SK-N-MC (cell line): ENCODE measurements around the gene RC3H2.
A peak's percentile ranks its signal among the peaks of the same experiment; 100 is the strongest.
"Not testable (repeated sequence)": the region's sequence is repeated elsewhere in the genome, so short reads cannot be mapped to it uniquely, and the experiment has no call there.

Source experiments
- DNase-seq: peaks from one replicate; pipeline ENCODE4 v3.0.0-alpha.2; 2011; ENCODE audit warnings: low read depth, low spot score
- H3K27ac ChIP-seq: fragments of 200-600 bp; sonication (generic); 2 replicates; pipeline ENCODE4 v1.5.1; 2016; ENCODE audit warnings: mixed run types
- H3K36me3 ChIP-seq: fragments of 200-600 bp; sonication (generic); 2 replicates; pipeline ENCODE4 v1.6.1; 2017; ENCODE audit warnings: antibody characterized with exemption, low read length, mixed read lengths; ENCODE audit not compliant: insufficient read depth
- H3K4me3 ChIP-seq: fragments of 200-600 bp; sonication (generic); 2 replicates; pipeline ENCODE4 v1.5.1; 2016
- H3K9ac ChIP-seq: fragments of 200-600 bp; sonication (generic); 2 replicates; pipeline ENCODE4 v1.8.0; 2017; ENCODE audit warnings: mixed run types, mixed read lengths; ENCODE audit not compliant: insufficient read length
- H3K9me3 ChIP-seq: fragments of 200-600 bp; sonication (generic); 2 replicates; pipeline ENCODE4 v1.6.1; 2017; ENCODE audit warnings: low read depth, mild to moderate bottlenecking, antibody characterized with exemption, low read length, moderate library complexity, mixed read lengths
- EZH2 ChIP-seq: fragments of 200-600 bp; sonication (generic); IDR thresholded peaks from one replicate; pipeline ENCODE4 v1.6.1; 2017; ENCODE audit warnings: antibody characterized with exemption
- FOXP2 ChIP-seq: optimal IDR thresholded peaks from 2 replicates; pipeline ENCODE3; 2011; ENCODE audit warnings: mild to moderate bottlenecking, moderate library complexity; ENCODE audit not compliant: insufficient read depth; ENCODE audit errors: extremely low read length, control extremely low read depth
- POLR2AphosphoS5 ChIP-seq: IDR thresholded peaks from 2 replicates; pipeline ENCODE4 v1.6.1; 2012; ENCODE audit warnings: mild to moderate bottlenecking, low read depth, low read length, borderline replicate concordance

Gene RC3H2

GRCh38 chr9:122819791-122820489 lies 85.2 kb downstream of the RC3H2 start:
- no peak for DNase-seq
- TF ChIP-seq FOXP2 (no peak), POLR2AphosphoS5 (no peak), EZH2 (no peak)
- Histone ChIP-seq H3K27ac (no peak overlapping the region), H3K9ac (no peak overlapping the region), H3K9me3 (no peaks in the 10 kb centered on the region), H3K4me3 (no peak overlapping the region), H3K36me3 (peaks cover 38% of the 10 kb centered on the region)

- no peaks in the 10 kb centered on the region for H3K9me3 ChIP-seq
- H3K4me3 ChIP-seq: no peak overlapping the region
- no peak overlapping the region for H3K27ac ChIP-seq
- H3K9ac ChIP-seq: no peak overlapping the region
- DNase-seq: no peak
- no peak for TF ChIP-seq EZH2
- TF ChIP-seq FOXP2: no peak
- no peak for TF ChIP-seq POLR2AphosphoS5
- H3K36me3 ChIP-seq: peaks cover 33% of the 10 kb centered on the region
Measured at GRCh38 chr9:122819326-122819725, 85.8 kb downstream of the RC3H2 start.

GRCh38 chr9:122816163-122816867 lies 88.8 kb downstream of the RC3H2 start:
- TF ChIP-seq EZH2 (no peak), POLR2AphosphoS5 (no peak), FOXP2 (no peak)
- H3K27ac ChIP-seq: no peak overlapping the region
- peaks cover 10% of the 10 kb centered on the region for H3K36me3 ChIP-seq

GRCh38 chr9:122815544-122815943 lies 89.6 kb downstream of the RC3H2 start:
- Histone ChIP-seq H3K36me3 (peaks cover 7% of the 10 kb centered on the region), H3K4me3 (no peak overlapping the region), H3K27ac (no peak overlapping the region), H3K9me3 (no peaks in the 10 kb centered on the region), H3K9ac (no peak overlapping the region)
- TF ChIP-seq EZH2 (no peak), FOXP2 (no peak), POLR2AphosphoS5 (no peak)
- no peak for DNase-seq

More at GRCh38 chr9:122816163-122816867, 88.8 kb downstream of the RC3H2 start:
- H3K9me3 ChIP-seq: no peaks in the 10 kb centered on the region
- no peak overlapping the region for H3K4me3 ChIP-seq
- DNase-seq: no peak
- H3K9ac ChIP-seq: no peak overlapping the region

GRCh38 chr9:122814545-122814944 lies 90.6 kb downstream of the RC3H2 start:
- no peak for DNase-seq
- Histone ChIP-seq H3K36me3 (no peaks in the 10 kb centered on the region; the same call in 1 of the 2 replicates), H3K9ac (no peak overlapping the region), H3K27ac (no peak overlapping the region), H3K9me3 (no peaks in the 10 kb centered on the region), H3K4me3 (no peak overlapping the region)
- no peak for TF ChIP-seq POLR2AphosphoS5
- TF ChIP-seq FOXP2: no peak
- TF ChIP-seq EZH2: no peak

- H3K9me3 ChIP-seq: no peaks in the 10 kb centered on the region
- H3K27ac ChIP-seq: no peak overlapping the region
- H3K9ac ChIP-seq: no peak overlapping the region
- DNase-seq: no peak
- no peak overlapping the region for H3K4me3 ChIP-seq
- H3K36me3 ChIP-seq: no peaks in the 10 kb centered on the region; the same call in 1 of the 2 replicates
- TF ChIP-seq FOXP2 (no peak), EZH2 (no peak), POLR2AphosphoS5 (no peak)
Measured at GRCh38 chr9:122812736-122813135, 92.4 kb downstream of the RC3H2 start.

GRCh38 chr9:122810306-122810946 lies 94.7 kb downstream of the RC3H2 start:
- Histone ChIP-seq H3K36me3 (no peaks in the 10 kb centered on the region), H3K9ac (no peak overlapping the region), H3K27ac (no peak overlapping the region), H3K4me3 (no peak overlapping the region), H3K9me3 (no peaks in the 10 kb centered on the region)
- peak; percentile 55 for DNase-seq
- TF ChIP-seq POLR2AphosphoS5 (no peak), EZH2 (no peak), FOXP2 (no peak)

- DNase-seq, H3K27ac ChIP-seq, H3K4me3 ChIP-seq, H3K36me3 ChIP-seq, H3K9ac ChIP-seq, H3K9me3 ChIP-seq: not testable (repeated sequence)
Measured at GRCh38 chr9:122809261-122809660, 95.9 kb downstream of the RC3H2 start.
